GM12892 (cell line): ENCODE results near the gene CYP46A1.

Experiments
- POLR2A ChIP-seq: IDR thresholded peaks from 2 replicates; pipeline ENCODE4 v1.6.1; 2011; ENCODE audit warnings: low read depth, low read length, control low read depth
- POLR2AphosphoS5 ChIP-seq: IDR thresholded peaks from 2 replicates; pipeline ENCODE4 v1.6.1; 2011; ENCODE audit warnings: low read depth, low read length, control low read depth

DNA sequence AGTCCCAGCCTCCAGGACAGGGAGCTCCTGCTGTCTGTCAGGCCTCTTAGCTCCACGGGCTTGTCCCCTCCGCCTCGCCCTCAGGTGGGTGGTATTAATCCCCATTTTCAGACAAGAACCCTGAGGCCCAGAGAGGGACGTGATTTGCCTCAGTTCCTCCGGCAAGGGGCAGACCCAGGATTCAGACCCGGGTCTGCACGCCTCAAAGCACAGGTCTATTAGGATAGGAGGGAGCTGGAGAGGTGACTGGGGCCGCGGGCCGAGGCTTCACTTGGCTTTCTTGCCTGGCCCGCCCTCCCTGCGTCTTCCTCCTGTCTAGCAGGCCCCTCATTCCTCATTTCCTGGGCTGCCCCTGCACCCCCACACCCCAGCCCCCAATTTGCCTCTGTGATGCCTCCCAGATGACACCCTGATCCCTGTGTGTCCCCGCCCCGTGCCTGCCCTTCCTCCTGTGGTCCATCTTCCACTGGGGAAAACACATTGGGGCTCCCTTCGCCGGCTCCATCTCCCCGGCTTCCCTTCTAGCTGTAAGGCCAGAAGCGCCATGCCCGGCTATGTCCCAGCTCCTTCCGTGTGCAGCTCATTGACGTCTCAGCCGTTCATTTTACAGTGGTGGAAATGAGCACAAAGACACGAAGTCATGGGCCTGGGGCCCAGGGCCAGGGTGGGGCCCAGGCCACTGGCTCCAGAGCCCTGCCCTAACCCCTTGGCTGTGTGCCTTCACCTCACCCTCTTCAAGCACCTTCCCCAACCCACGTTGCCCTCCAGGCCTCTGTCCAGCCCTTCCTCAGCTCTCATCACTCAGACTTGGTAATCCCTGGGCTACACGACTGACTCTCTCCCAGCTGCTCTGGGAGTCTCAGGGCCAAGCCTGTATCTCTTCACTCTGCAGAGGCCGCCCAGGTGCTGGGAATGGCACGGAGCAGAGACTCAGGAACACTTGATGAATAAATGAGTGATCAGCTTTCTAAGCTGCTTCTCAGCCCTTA lies 15.5 kb upstream of the CYP46A1 start:
- no peak for TF ChIP-seq POLR2AphosphoS5
- no peak for TF ChIP-seq POLR2A
